Measurements from ENCODE around the gene GNB1L. TPM values are rescaled to one million over a fixed set of nuclear protein-coding genes. Genes with fewer than 3 reads are reported as not detected.

GNB1L gene
- total RNA-seq, 1 donor from 2014 or later: 3.0 TPM

GRCh38 chr22:19807914-19808872 lies 46.5 kb downstream of the GNB1L start:
- peaks cover 3% of the 10 kb centered on the region for H3K4me1 Mint-ChIP-seq
- no peaks in the 10 kb centered on the region for H3K36me3 ChIP-seq
- H3K27me3 ChIP-seq: no peaks in the 10 kb centered on the region
- H3K4me3 Mint-ChIP-seq: no peak overlapping the region
- no peaks in the 10 kb centered on the region for H3F3A ChIP-seq (ENCODE audit: low read depth)
- TF ChIP-seq CTCF (IDR thresholded peaks at IDR 0.05) (no peak), EZH2phosphoT487 (IDR thresholded peaks at IDR 0.05) (no peak), EZH2 (IDR thresholded peaks at IDR 0.05) (no peak)
- H3K36me3 Mint-ChIP-seq: no peaks in the 10 kb centered on the region
- H3K4me2 ChIP-seq: no peak overlapping the region
- no peak overlapping the region for H3K27ac ChIP-seq
- H3K9me3 Mint-ChIP-seq: no peaks in the 10 kb centered on the region
- no peaks in the 10 kb centered on the region for H3K9me3 ChIP-seq (ENCODE audit: low read depth)
- no peak overlapping the region for H3K9ac ChIP-seq
- no peak overlapping the region for H3K27ac Mint-ChIP-seq
- no peak for DNase-seq (ENCODE audit: low spot score)
- H3K27me3 Mint-ChIP-seq (ENCODE audit: insufficient read depth, low read depth): no peaks in the 10 kb centered on the region
- H4K20me1 ChIP-seq (ENCODE audit: low read depth): no peaks in the 10 kb centered on the region
- no peak overlapping the region for H3K4me3 ChIP-seq
- no peak overlapping the region for H2AFZ ChIP-seq (replicated peaks)
- no peaks in the 10 kb centered on the region for H3K79me2 ChIP-seq (ENCODE audit: low read depth)
- H3K4me1 ChIP-seq: no peaks in the 10 kb centered on the region

GRCh38 chr22:19807161-19807913 lies 47.3 kb downstream of the GNB1L start:
- H3K4me1 ChIP-seq: no peaks in the 10 kb centered on the region
- no peak overlapping the region for H3K27ac ChIP-seq
- H3K9me3 ChIP-seq (ENCODE audit: low read depth): no peaks in the 10 kb centered on the region
- H3K79me2 ChIP-seq (ENCODE audit: low read depth): no peaks in the 10 kb centered on the region
- no peak overlapping the region for H3K9ac ChIP-seq
- Mint-ChIP-seq H3K36me3 (no peaks in the 10 kb centered on the region), H3K27ac (peak overlapping the region; percentile 59), H3K9me3 (no peaks in the 10 kb centered on the region), H3K4me3 (no peak overlapping the region), H3K4me1 (peaks cover 5% of the 10 kb centered on the region), H3K27me3 (ENCODE audit: insufficient read depth, low read depth) (peaks cover 4% of the 10 kb centered on the region)
- H3K36me3 ChIP-seq: no peaks in the 10 kb centered on the region
- no peak for DNase-seq (ENCODE audit: low spot score)
- H3K27me3 ChIP-seq: no peaks in the 10 kb centered on the region
- H2AFZ ChIP-seq (replicated peaks): no peak overlapping the region
- no peak overlapping the region for H3K4me3 ChIP-seq
- no peak overlapping the region for H3K4me2 ChIP-seq
- no peaks in the 10 kb centered on the region for H3F3A ChIP-seq (ENCODE audit: low read depth)
- H4K20me1 ChIP-seq (ENCODE audit: low read depth): no peaks in the 10 kb centered on the region
- TF ChIP-seq CTCF (IDR thresholded peaks at IDR 0.05) (no peak), EZH2 (IDR thresholded peaks at IDR 0.05) (no peak)

- DNase-seq (ENCODE audit: low spot score): no peak
- H3K4me1 ChIP-seq: no peaks in the 10 kb centered on the region
- no peak overlapping the region for H3K4me2 ChIP-seq
- Mint-ChIP-seq H3K36me3 (peaks cover 2% of the 10 kb centered on the region), H3K4me3 (no peak overlapping the region), H3K4me1 (peaks cover 5% of the 10 kb centered on the region), H3K27ac (no peak overlapping the region), H3K27me3 (ENCODE audit: insufficient read depth, low read depth) (peaks cover 5% of the 10 kb centered on the region), H3K9me3 (no peaks in the 10 kb centered on the region)
- H3K4me3 ChIP-seq: no peak overlapping the region
- no peak overlapping the region for H3K27ac ChIP-seq
- no peaks in the 10 kb centered on the region for H3F3A ChIP-seq (ENCODE audit: low read depth)
- H3K9ac ChIP-seq: no peak overlapping the region
- no peaks in the 10 kb centered on the region for H3K9me3 ChIP-seq (ENCODE audit: low read depth)
- no peaks in the 10 kb centered on the region for H3K79me2 ChIP-seq (ENCODE audit: low read depth)
- H3K27me3 ChIP-seq: no peaks in the 10 kb centered on the region
- TF ChIP-seq CTCF (IDR thresholded peaks at IDR 0.05) (no peak), EZH2phosphoT487 (IDR thresholded peaks at IDR 0.05) (no peak), EZH2 (IDR thresholded peaks at IDR 0.05) (no peak)
- no peaks in the 10 kb centered on the region for H3K36me3 ChIP-seq
- H4K20me1 ChIP-seq (ENCODE audit: low read depth): no peaks in the 10 kb centered on the region
- no peak overlapping the region for H2AFZ ChIP-seq (replicated peaks)
Measured at GRCh38 chr22:19806213-19807160, 48.2 kb downstream of the GNB1L start.

All from neural progenitor cell (in vitro differentiated cells).